Raji (cell line): Measurements from ENCODE around the gene KRT222.

ENCODE experiments used
- POLR2A ChIP-seq: IDR thresholded peaks from 2 replicates; pipeline ENCODE4 v1.6.1; 2011; ENCODE audit warnings: low read depth, low read length, control low read depth; ENCODE audit not compliant: insufficient read depth

Gene KRT222

DNA sequence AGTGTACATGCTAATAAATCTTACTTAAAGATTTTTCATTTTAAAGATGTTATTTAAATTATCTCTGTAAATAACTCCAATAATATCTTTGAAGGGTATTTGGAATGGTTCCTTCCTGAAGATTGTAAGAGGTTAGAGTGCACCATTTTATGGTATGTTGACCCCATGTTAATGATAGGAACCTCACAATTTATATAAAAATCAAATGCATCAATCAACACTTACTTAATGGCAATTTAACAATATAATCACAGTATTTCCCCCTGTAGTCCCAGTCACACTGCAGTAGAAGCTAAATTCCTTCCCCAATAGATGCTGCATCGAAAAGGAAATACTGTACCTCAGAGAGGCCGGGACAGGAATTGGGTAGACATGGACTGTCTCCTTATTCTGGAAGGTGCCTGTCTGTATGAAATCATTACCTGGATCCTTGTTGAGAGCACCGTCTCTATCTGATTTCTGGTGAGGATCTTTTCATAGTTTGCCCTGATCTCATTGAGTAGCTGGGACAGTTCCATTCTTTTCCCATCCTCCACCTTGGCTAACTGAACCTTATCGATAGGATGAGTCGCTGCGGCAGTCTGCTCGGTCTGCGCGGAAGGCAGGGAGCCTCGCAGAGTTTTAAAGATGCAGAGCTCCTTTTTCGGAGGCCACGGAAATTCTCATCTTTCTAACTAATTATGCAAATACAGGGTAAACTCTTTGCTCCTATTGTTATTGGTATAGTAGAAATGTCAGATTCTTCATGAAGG lies at the start of gene KRT222:
Gene KRT222 (minus strand): TSS at position 596 of the 752 bp plus-strand sequence. CDS start 78 bp downstream, at position 518.
- TF ChIP-seq POLR2A = no peak

DNA sequence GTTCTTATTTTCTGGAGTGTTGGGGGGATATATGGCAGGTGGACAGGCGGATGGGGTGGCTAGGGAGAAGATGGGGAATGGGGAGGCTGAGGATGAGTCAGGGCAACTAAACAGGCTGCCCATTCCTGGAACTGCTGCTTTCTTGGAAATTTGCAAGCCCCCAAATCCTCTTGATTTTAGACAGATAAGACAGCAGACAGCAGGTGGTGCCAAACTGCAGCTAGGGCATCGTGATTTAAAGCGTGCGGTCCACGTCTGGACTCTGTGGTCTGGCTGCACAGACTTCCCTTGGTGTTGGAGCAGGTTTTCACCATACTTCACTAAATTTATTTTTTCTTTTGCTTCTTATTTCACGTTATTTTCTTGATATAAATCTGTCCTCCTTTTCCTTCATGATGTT lies 49.5 kb upstream of the KRT222 start:
- no peak for TF ChIP-seq POLR2A

DNA sequence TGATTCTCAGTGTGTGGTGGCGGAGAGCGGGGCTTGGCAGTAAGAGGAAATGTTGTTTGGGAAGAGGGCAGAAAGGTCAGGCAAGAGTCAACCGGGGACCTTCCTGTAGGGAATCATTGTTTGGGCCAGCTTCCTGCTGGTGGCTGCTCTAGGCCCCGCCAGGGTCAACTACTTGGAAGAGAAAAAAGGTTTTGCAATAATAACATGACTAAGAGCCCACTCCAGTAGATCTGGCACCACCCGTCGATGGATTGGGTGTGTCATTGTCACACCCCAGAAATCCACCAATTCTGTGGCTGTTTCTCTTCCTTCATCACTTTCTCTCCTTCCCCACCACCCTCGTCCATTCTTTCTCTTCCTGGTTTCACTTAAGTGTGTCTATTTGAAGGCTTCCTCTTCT lies 42.8 kb upstream of the KRT222 start:
- no peak for TF ChIP-seq POLR2A

DNA sequence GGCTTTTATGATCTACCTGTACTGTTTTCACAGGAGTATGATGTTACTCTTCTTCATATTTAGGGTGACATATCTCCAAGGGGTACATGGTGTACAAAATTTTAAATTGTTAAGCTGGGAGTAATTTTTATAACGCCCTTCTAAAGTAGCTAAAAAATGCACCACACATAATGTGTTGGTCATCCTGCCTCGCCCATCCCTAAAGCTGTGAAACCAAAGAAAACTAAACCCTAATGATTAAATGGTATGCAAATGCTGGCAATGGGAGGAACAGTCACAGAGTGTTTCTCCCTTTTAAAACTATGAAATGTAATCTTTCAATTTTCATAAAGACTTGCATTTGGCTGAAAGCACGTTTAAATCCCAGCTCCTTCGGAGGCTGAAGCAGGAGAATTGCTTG lies 40.6 kb upstream of the KRT222 start:
- TF ChIP-seq POLR2A = no peak

DNA sequence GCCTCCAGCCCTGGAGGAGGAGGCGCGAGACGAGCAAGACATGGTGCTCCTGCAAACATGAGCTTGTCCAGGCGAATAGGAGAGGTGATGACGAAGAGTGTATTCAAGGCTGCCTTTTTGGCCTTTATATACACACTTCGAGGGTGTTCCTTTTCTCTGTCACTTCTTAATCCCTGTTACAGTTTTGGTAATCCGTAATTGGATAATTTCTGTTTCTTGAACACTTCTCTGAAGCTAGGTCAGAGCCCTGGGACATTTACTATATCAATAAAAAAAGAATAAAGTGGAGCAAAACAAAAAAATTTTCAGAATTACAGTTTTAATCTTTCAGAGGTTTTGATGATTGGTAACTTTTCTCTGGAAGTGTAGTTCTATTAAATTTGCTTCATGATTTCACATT lies 38.7 kb upstream of the KRT222 start, which contains the start of gene KRT24:
Gene KRT24 (minus strand): TSS at position 101 of the 400 bp plus-strand sequence. CDS start 59 bp downstream, at position 42.
- no peak for TF ChIP-seq POLR2A

GRCh38 chr17:40702271-40702670 lies 37.3 kb upstream of the KRT222 start:
- no peak for TF ChIP-seq POLR2A

GRCh38 chr17:40699853-40700252 lies 34.9 kb upstream of the KRT222 start:
- no peak for TF ChIP-seq POLR2A

- TF ChIP-seq POLR2A = no peak
Observed at GRCh38 chr17:40699371-40699770, 34.4 kb upstream of the KRT222 start.

DNA sequence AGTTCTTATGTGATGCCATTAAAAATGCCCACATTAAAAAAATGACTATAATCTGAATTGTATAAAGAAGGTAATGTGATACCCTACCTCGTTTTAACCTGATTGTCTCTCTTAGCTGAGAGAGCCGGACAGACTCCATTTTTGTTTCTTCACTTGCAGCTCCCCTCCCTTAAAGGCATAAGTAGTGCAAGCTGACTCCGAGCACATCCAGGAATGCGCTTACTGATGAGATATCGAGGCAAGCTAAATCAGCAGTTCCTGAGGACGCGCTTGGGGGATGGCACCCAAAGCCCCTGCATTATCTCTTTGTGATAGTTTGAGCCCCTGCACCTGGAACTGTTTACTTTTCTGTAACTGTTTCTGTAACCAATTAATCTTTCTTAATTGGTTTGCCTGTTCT lies 32.3 kb upstream of the KRT222 start:
- TF ChIP-seq POLR2A = no peak

- TF ChIP-seq POLR2A = no peak
Observed at GRCh38 chr17:40696651-40697072, 31.7 kb upstream of the KRT222 start.

- TF ChIP-seq POLR2A = no peak
Observed at GRCh38 chr17:40695874-40696472, 31.0 kb upstream of the KRT222 start.

DNA sequence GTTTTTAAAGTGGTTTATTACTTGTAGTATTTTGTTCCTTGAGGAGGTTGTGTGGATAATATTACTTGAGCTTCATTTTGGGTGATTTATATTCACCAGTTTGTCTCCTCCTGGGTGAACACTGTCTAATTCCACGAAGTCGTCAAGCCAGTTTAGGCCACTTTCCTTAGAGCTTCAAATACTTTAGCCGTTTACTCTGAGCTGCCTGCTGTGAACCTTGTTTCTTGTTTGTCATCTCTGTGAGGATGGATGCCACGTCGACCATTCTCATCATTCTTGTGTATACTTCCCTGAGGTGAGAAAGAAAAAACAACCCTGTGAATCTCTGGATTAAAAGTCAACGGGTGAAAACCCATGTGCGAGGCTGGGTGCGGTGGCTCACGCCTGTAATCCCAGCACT lies 29.6 kb upstream of the KRT222 start:
- no peak for TF ChIP-seq POLR2A

GRCh38 chr17:40687106-40687505 lies 22.1 kb upstream of the KRT222 start:
- TF ChIP-seq POLR2A = no peak

DNA sequence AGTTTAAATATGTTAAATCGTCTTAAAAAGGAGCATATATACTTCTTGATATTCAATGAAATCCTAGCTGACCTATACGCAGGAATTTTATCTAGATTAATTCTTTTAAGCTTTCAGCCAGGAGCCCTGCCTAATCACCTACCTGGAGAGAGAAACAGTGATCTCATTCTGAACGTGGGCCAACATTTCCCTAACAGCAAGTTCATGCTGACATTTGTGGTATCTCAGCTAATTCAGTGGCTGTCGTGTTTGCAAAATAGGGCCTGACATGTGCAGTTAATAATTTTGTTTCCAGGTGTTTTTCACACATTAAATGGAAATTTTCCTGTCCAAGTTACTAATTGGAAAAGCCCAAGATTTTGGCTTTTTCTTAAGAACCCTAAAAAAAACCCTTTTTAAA lies 21.2 kb upstream of the KRT222 start:
- no peak for TF ChIP-seq POLR2A

GRCh38 chr17:40680998-40681397 lies 16.0 kb upstream of the KRT222 start:
- no peak for TF ChIP-seq POLR2A

GRCh38 chr17:40679523-40679907 lies 14.5 kb upstream of the KRT222 start:
- TF ChIP-seq POLR2A = no peak
